Kidney (tissue), 22 donors: Measurements from ENCODE around the gene COL17A1. TPM values are rescaled to one million over a fixed set of nuclear protein-coding genes. Genes with fewer than 3 reads are reported as not detected.

Experiments used
- DNase-seq, 5 donors: peaks; one replicate each; pipeline ENCODE4 v3.0.0-alpha.2; 2013 to 2020
- FAIRE-seq: peaks from 2 replicates; lab custom pipeline; 2012; peaks lifted over from hg19 to GRCh38; lab: Jason Lieb, UNC
- H3K27ac ChIP-seq, 2 donors: one replicate each; pipeline ENCODE4 v1.7.0; 2013; ENCODE audit warnings: low read depth in 2 of 2, low read length in 2 of 2, inconsistent platforms in 1 of 2
- H3K27me3 ChIP-seq: one replicate; pipeline ENCODE4 v1.7.1; 2013; ENCODE audit warnings: low read length, inconsistent platforms; ENCODE audit not compliant: control insufficient read depth, insufficient read depth
- H3K36me3 ChIP-seq, 3 donors: one replicate each; pipeline versions ENCODE4 v1.7.0 to v1.7.1; 2013; ENCODE audit warnings: low read length in 3 of 3, control low read depth in 1 of 3, inconsistent platforms in 1 of 3; ENCODE audit not compliant: insufficient read depth in 3 of 3, control insufficient read depth in 2 of 3
- H3K4me1 ChIP-seq, 3 donors: one replicate each; pipeline versions ENCODE4 v1.7.0 to v1.7.1; 2013; ENCODE audit warnings: low read length in 3 of 3, inconsistent platforms in 1 of 3, low read depth in 1 of 3; ENCODE audit not compliant: control insufficient read depth in 2 of 3, insufficient read depth in 2 of 3
- H3K4me3 ChIP-seq, 3 donors: one replicate each; pipeline versions ENCODE4 v1.7.0 to v1.8.1; 2013; ENCODE audit warnings: low read length in 3 of 3, control low read depth in 1 of 3, inconsistent platforms in 1 of 3
- H3K9ac ChIP-seq, 3 donors: one replicate each; pipeline versions ENCODE4 v1.7.0 to v1.7.1; 2013; ENCODE audit warnings: low read length in 3 of 3, control low read depth in 1 of 3, inconsistent platforms in 1 of 3
- H3K9me3 ChIP-seq, 3 donors: one replicate each; pipeline versions ENCODE4 v1.7.0 to v1.7.1; 2013; ENCODE audit warnings: low read length in 3 of 3, control low read depth in 1 of 3, inconsistent platforms in 1 of 3; ENCODE audit not compliant: control insufficient read depth in 2 of 3, insufficient read depth in 1 of 3
- intact Hi-C: fragments of 100-400 bp; cut with DNase I; formaldehyde crosslinking; loops from one replicate; pipeline ENCODE4 v1.11.1; 2022
- long read RNA-seq, 10 donors: library from polyadenylated mRNA in 1 of 10; unstranded in 1 of 10; transcript quantifications; one replicate each; pipeline ENCODE4 v2.0.0 and lab custom pipeline, GENCODE V29; 2021 to 2026
- polyA plus RNA-seq: library from polyadenylated mRNA; stranded (reverse); fragments of 350-450 nt; fragmentation: Illumina TruSeq; extraction: RNeasy Lipid Tissue Mini Kit (QIAGEN cat#74804); gene quantifications from one replicate; pipeline ENCODE4 v1.2.3, GENCODE V29; 2014; ENCODE audit warnings: low read depth, low replicate concordance; ENCODE audit not compliant: insufficient read depth
- total RNA-seq: library from RNA; stranded (reverse); fragmentation: NEBNext Ultra II Directional; extraction: Animal tissue kit (Norgen Biotek cat#: 25700); gene quantifications from one replicate; pipeline ENCODE4 v1.2.1, GENCODE V29; 2021
- TF ChIP-seq, protein P1 (sequence below): IDR thresholded peaks from 3 replicates; pipeline ENCODE4 v1.5.1; 2012; ENCODE audit warnings: mild to moderate bottlenecking, moderate library complexity, borderline replicate concordance; ENCODE audit not compliant: insufficient read depth; ENCODE audit errors: extremely low read depth
- donor health status: control.
- donor health status: control.
- donor health status: control.
- donor health status: control.
- donor health status: control.
- donor health status: DM: yes; HTN: yes; CAD: no.
- donor health status: Normal renal cell carcinoma (clear cell type).

Gene COL17A1
- total RNA-seq (10.8 TPM), polyA plus RNA-seq (0.58 TPM)
- long read RNA-seq, donor 1 = 0 reads
- long read RNA-seq, donor 2 = 0 reads
- long read RNA-seq, donor 3 = 0 reads
- long read RNA-seq, donor 4 = 0 reads
- long read RNA-seq, donor 5 = 0 reads
- long read RNA-seq, donor 6 = 0 reads
- long read RNA-seq, donor 7, partial matches to known transcripts = 4 of 11 reads
- long read RNA-seq, donor 7, other reads (novel, unspliced or antisense) = 7 of 11 reads
- long read RNA-seq, donor 8 = 0 reads
- long read RNA-seq, donor 9 = 0 reads
- long read RNA-seq, donor 10 = 0 reads

DNA sequence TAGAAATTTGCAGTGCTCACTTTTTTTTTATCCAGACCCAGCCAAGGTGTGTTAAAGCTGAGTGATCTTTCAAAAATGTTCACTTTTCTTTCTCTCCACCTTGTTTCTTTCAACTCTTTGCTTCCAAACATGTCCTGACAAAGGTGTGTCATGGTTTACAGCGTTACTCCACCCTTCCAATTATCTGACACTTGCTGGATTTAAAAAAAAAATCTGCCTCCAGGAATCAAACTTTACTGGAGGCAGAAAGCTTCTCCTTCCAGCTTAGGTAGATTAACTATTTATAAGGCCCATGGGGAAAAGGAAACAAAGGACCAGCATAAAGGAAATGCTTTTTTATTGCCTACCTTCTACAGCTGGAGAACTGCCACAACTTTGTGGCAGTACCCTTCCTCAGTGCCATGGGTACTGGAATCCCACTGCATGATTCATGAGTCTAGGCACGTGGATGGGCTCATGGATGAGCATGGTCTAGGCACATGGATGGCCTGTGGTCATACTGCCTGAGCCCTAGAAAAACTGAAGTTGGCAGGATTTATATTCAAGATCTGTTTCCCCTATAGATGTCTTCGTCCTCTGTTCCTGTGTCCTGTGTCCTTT, at the start of gene COL17A1:
Gene COL17A1, minus strand, starts transcription at position 80 of the 600 bp plus-strand sequence. CDS start 5,207 bp downstream, outside the sequence.
- TF ChIP-seq, protein P1, sequence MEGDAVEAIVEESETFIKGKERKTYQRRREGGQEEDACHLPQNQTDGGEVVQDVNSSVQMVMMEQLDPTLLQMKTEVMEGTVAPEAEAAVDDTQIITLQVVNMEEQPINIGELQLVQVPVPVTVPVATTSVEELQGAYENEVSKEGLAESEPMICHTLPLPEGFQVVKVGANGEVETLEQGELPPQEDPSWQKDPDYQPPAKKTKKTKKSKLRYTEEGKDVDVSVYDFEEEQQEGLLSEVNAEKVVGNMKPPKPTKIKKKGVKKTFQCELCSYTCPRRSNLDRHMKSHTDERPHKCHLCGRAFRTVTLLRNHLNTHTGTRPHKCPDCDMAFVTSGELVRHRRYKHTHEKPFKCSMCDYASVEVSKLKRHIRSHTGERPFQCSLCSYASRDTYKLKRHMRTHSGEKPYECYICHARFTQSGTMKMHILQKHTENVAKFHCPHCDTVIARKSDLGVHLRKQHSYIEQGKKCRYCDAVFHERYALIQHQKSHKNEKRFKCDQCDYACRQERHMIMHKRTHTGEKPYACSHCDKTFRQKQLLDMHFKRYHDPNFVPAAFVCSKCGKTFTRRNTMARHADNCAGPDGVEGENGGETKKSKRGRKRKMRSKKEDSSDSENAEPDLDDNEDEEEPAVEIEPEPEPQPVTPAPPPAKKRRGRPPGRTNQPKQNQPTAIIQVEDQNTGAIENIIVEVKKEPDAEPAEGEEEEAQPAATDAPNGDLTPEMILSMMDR = no peak
- H3K4me3 ChIP-seq = no peak within 1 kb of the TSS
- no peak for FAIRE-seq

GRCh38 chr10:104130041-104130440, 44.4 kb upstream of the COL17A1 start:
- Histone ChIP-seq H3K27ac (no peak overlapping the region), H3K4me3 (no peak overlapping the region), H3K27me3 (no peaks in the 10 kb centered on the region), H3K9me3 (no peaks in the 10 kb centered on the region), H3K4me1 (no peaks in the 10 kb centered on the region), H3K36me3 (no peaks in the 10 kb centered on the region), H3K9ac (no peak overlapping the region)
- TF ChIP-seq, protein P1 = no peak
- intact Hi-C loops = no loop called here
- no peak for DNase-seq
- FAIRE-seq = no peak

More for the DNA sequence above, at the start of gene COL17A1:
- H3K9ac ChIP-seq = no peak within 1 kb of the TSS
- no peaks in the 10 kb centered on the region for H3K9me3 ChIP-seq
- no peaks in the 10 kb centered on the region for H3K27me3 ChIP-seq
- no peak for DNase-seq
- intact Hi-C loops = no loop called here
- peaks cover 0 to 7% (median 0%) of the 10 kb centered on the region in 3 donors for H3K4me1 ChIP-seq
- H3K27ac ChIP-seq = no peak within 1 kb of the TSS
- H3K36me3 ChIP-seq = no peaks in the 10 kb centered on the region

- TF ChIP-seq, protein P1 = no peak
- intact Hi-C loops = no loop called here
- FAIRE-seq (no peak), DNase-seq (no peak)
- Histone ChIP-seq H3K9ac (no peak overlapping the region), H3K36me3 (no peaks in the 10 kb centered on the region), H3K9me3 (no peaks in the 10 kb centered on the region), H3K4me1 (no peaks in the 10 kb centered on the region), H3K27me3 (no peaks in the 10 kb centered on the region), H3K27ac (no peak overlapping the region), H3K4me3 (no peak overlapping the region)
Measured at GRCh38 chr10:104128214-104128613, 42.5 kb upstream of the COL17A1 start.
